Mesodermal cell (in vitro differentiated cells): ENCODE measurements around the gene ARID4B. TPM values are rescaled to one million over a fixed set of nuclear protein-coding genes. Genes with fewer than 3 reads are reported as not detected.
"Not testable (repeated sequence)": the region's sequence is repeated elsewhere in the genome, so short reads cannot be mapped to it uniquely, and the experiment has no call there.

Experiments
- H3K27ac ChIP-seq: 2 replicates; pipeline ENCODE4 v1.7.0; 2013; ENCODE audit warnings: mild to moderate bottlenecking, low read depth, low read length, moderate library complexity; ENCODE audit not compliant: severe bottlenecking
- H3K36me3 ChIP-seq: 2 replicates; pipeline ENCODE4 v1.7.1; 2013; ENCODE audit warnings: mild to moderate bottlenecking, low read length, moderate library complexity; ENCODE audit not compliant: control insufficient read depth, insufficient read depth
- H3K4me1 ChIP-seq: one replicate; pipeline ENCODE4 v1.7.1; 2013; ENCODE audit warnings: mild to moderate bottlenecking, low read length; ENCODE audit not compliant: insufficient read depth, control insufficient read depth, poor library complexity, severe bottlenecking
- H3K4me3 ChIP-seq: 2 replicates; pipeline ENCODE4 v1.7.0; 2013; ENCODE audit warnings: low read length, control low read depth, mild to moderate bottlenecking; ENCODE audit not compliant: insufficient read depth, poor library complexity, severe bottlenecking; ENCODE audit errors: extremely low read depth
- H3K9me3 ChIP-seq: 2 replicates; pipeline ENCODE4 v1.7.1; 2013; ENCODE audit warnings: mild to moderate bottlenecking, low read length, moderate library complexity; ENCODE audit not compliant: control insufficient read depth
- WGBS, 2 experiments: methylation state at CpG; one replicate each; pipeline ENCODE4 v1.1.5; 2013; ENCODE audit warnings: missing lambda C conversion rate in 2 of 2; ENCODE audit not compliant: insufficient coverage in 2 of 2; 5-methylcytosine and 5-hydroxymethylcytosine counted together
- polyA plus RNA-seq, 2 experiments: library from polyadenylated mRNA; stranded (reverse); fragments of 50-300 nt; gene quantifications; one replicate each; pipeline ENCODE4 v1.2.3, GENCODE V29; 2013

ARID4B gene, protein sequence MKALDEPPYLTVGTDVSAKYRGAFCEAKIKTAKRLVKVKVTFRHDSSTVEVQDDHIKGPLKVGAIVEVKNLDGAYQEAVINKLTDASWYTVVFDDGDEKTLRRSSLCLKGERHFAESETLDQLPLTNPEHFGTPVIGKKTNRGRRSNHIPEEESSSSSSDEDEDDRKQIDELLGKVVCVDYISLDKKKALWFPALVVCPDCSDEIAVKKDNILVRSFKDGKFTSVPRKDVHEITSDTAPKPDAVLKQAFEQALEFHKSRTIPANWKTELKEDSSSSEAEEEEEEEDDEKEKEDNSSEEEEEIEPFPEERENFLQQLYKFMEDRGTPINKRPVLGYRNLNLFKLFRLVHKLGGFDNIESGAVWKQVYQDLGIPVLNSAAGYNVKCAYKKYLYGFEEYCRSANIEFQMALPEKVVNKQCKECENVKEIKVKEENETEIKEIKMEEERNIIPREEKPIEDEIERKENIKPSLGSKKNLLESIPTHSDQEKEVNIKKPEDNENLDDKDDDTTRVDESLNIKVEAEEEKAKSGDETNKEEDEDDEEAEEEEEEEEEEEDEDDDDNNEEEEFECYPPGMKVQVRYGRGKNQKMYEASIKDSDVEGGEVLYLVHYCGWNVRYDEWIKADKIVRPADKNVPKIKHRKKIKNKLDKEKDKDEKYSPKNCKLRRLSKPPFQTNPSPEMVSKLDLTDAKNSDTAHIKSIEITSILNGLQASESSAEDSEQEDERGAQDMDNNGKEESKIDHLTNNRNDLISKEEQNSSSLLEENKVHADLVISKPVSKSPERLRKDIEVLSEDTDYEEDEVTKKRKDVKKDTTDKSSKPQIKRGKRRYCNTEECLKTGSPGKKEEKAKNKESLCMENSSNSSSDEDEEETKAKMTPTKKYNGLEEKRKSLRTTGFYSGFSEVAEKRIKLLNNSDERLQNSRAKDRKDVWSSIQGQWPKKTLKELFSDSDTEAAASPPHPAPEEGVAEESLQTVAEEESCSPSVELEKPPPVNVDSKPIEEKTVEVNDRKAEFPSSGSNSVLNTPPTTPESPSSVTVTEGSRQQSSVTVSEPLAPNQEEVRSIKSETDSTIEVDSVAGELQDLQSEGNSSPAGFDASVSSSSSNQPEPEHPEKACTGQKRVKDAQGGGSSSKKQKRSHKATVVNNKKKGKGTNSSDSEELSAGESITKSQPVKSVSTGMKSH (N-terminal part only)
- polyA plus RNA-seq (2013, experiment 1 of 2), result 33.7 TPM
- polyA plus RNA-seq (2013, experiment 2 of 2), result 37.8 TPM

DNA sequence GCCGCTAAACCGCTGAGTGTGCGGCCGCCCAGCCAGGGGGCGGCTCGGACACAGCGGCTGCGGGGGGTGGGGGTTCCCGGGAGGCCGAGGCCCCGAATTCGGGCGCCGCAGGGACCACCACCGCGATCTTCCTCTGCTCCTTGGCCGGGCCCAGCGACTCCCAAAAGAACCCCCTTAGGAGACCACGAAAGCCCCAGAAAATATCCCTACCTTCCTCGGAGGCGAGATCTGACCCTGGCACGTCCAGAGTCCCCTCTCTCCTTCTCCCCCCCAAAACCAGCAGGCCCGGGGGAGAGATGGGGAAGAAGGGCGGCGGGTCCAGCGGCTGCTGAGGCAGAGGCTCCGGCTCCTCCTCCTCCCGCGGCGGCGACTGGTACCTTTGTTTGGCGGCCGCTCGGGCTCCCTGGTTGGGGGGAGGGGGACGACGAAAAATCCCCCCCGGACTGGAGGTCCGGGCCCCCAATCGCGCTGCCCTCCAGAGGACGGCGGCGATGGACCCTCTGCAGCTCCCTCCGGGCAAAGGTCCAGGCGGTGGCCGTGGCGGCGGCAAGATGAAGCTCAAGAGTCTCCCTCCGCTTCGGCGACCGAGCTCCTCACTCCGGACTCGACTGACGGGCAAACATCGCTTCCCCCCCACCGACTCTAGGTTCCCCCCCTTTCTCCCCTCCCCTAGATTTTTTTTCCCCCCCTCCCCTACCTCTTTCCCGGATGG lies at the start of gene ARID4B:
Gene ARID4B (minus strand): TSS at position 621 of the 712 bp plus-strand sequence. CDS start 1,260 bp downstream, outside the sequence.
- WGBS, 2 experiments, result 0% methylated on average over 13 to 41 of the region's 58 CpGs
- Histone ChIP-seq H3K9me3 (no peaks in the 10 kb centered on the region), H3K4me3 (peak within 1 kb of the TSS; percentile 94), H3K36me3 (peaks cover 14% of the 10 kb centered on the region), H3K4me1 (peaks cover 9% of the 10 kb centered on the region), H3K27ac (peak within 1 kb of the TSS; percentile 97)

DNA sequence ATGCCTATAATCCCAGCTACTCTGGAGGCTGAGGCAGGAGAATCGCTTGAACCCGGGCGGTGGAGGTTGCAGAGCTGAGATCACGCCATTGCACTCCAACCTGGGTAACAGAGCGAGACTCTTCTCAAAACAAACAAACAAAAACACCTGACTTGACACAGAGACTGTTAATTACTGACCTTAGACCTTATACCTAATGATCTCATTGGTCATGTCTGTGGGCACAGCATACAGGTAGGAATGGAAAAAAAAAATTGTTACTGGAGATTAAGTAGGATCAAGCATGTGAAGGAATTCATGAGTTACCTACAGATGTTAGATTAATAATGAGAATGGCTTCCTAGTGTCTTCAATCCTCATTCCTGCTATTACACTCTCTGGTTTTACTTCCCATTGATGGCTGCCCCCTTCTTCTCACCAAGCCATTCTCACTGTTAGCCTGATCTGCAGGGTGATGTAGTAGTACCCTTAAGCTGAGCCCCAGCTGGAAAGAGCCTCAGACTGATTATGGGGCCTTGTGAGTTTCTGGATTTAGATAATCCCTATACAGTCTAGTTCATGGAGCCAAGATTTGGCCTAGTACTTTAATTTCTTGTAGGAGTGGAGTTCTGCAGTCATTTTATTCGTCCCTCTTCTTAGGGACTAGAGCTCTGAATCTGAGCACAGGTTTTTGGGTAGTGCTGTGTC lies 48.1 kb upstream of the ARID4B start:
- Histone ChIP-seq H3K9me3 (peaks cover 4% of the 10 kb centered on the region), H3K4me1 (no peaks in the 10 kb centered on the region), H3K27ac (no peak overlapping the region), H3K4me3 (no peak overlapping the region), H3K36me3 (peaks cover 50% of the 10 kb centered on the region)
- WGBS, 2 experiments, result 92 to 96% methylated on average over 4 to 6 of the region's 6 CpGs

DNA sequence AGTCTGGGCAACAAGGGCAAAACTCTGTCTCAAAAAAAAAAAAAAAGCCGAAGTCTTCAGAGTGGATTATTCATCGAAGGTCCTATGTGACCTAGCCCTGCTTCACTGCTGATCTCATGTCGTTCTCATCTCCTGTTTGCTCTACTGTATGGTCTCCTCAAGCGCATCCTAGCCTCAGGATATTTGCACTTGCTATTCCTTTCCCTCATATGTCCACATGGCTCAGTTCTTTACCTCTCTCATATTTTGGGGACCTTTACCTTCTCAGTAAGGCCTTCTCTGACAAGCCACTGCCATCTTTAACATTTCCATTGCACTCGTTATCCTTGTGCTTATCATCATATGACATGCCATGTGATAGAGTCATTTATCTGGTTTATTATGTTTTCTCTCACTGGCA lies 41.8 kb upstream of the ARID4B start:
- Histone ChIP-seq H3K4me3 (no peak overlapping the region), H3K27ac (no peak overlapping the region), H3K4me1 (no peaks in the 10 kb centered on the region), H3K9me3 (no peaks in the 10 kb centered on the region), H3K36me3 (peaks cover 29% of the 10 kb centered on the region)
- 100% methylated on average over 4 of the region's 5 CpGs for WGBS, 2 experiments

DNA sequence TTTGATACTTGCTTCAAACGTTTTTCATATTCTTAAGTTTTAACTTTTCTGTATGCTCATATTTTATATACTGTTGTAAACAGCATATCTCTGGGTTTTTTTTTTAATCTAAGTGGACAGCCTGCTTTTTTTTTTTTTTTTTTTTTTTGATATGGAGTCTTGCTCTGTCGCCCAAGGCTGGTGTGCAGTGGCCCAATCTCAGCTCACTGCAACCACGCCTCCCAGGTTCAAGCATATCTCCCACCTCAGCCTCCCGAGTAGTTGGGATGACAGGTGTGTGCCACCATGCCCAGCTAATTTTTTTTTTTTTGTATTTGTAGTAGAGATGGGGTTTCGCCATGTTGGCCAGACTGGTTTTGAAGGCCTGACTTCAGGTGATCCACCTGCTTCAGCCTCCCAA lies 40.4 kb upstream of the ARID4B start:
- H3K9me3 ChIP-seq, result no peaks in the 10 kb centered on the region
- H3K27ac ChIP-seq, result no peak overlapping the region
- 100% methylated on average over 1 of the region's 5 CpGs; no CpG with 5 or more reads in 1 of the 2 experiments for WGBS, 2 experiments
- H3K4me3 ChIP-seq, result peak overlapping the region; percentile 69
- peaks cover 21% of the 10 kb centered on the region for H3K36me3 ChIP-seq
- H3K4me1 ChIP-seq, result no peaks in the 10 kb centered on the region

- Histone ChIP-seq H3K4me1 (no peaks in the 10 kb centered on the region), H3K27ac (peak within 1 kb of the TSS; percentile 75), H3K4me3 (peak within 1 kb of the TSS; percentile 69), H3K9me3 (no peaks in the 10 kb centered on the region), H3K36me3 (peaks cover 19% of the 10 kb centered on the region)
- 1% methylated on average over 28 to 35 of the region's 38 CpGs for WGBS, 2 experiments
Observed at GRCh38 chr1:235367000-235367908, 39.3 kb upstream of the ARID4B start, which contains the start of gene TBCE. TBCE (plus strand) TSS chr1:235367427; CDS start chr1:235380050, 12,623 bp downstream.

- no peak overlapping the region for H3K27ac ChIP-seq
- H3K36me3 ChIP-seq, result peaks cover 9% of the 10 kb centered on the region
- H3K4me3 ChIP-seq, result no peak overlapping the region
- WGBS, 2 experiments, result 83 to 91% methylated on average over 1 to 3 of the region's 5 CpGs
- H3K4me1 ChIP-seq, result no peaks in the 10 kb centered on the region
- H3K9me3 ChIP-seq, result no peaks in the 10 kb centered on the region
Observed at GRCh38 chr1:235366286-235366685, 38.3 kb upstream of the ARID4B start.

GRCh38 chr1:235364189-235364588 lies 36.2 kb upstream of the ARID4B start:
- H3K36me3 ChIP-seq, H3K27ac ChIP-seq, H3K4me1 ChIP-seq, H3K4me3 ChIP-seq, H3K9me3 ChIP-seq: not testable (repeated sequence)
- 88 to 91% methylated on average over 4 to 5 of the region's 9 CpGs for WGBS, 2 experiments

DNA sequence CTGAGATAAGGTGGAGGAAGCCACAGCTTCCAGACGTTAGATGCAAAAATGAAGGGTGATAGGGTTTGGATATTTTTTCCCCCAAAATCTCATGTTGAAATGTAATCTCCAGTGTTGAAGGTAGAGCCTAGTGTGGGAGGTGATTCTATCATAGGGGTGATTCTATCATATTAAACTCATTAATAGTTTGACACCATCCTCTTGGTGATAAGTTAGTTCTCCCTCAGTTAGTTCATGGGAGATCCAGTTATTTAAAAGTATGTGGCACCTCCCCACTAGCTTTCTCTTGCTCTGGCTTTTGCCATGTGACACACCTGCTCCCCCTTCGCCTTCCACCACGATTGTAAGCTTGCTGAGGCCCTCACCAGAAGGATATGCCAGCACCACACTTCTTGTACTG lies 30.9 kb upstream of the ARID4B start:
- Histone ChIP-seq H3K9me3 (no peaks in the 10 kb centered on the region), H3K4me1 (no peaks in the 10 kb centered on the region), H3K4me3 (no peak overlapping the region), H3K36me3 (no peaks in the 10 kb centered on the region), H3K27ac (no peak overlapping the region)
- WGBS, 2 experiments, result 88 to 100% methylated on average over 2 of the region's 3 CpGs
